Stimulated activated memory B cell treated with anti-CD40 and anti-IgM and Interleukin-4, amounts not matched to agents 10 μg/mL and 1 μg/mL and 100 μg/mL, for 72 hours (primary cell): ENCODE measurements around the gene HACE1.
"Not testable (repeated sequence)": the region's sequence is repeated elsewhere in the genome, so short reads cannot be mapped to it uniquely, and the experiment has no call there.

Experiments
- ATAC-seq: fragments of 150-1000 bp; cut with Tn5 transposase; 2 replicates; pipeline ENCODE4 v1.10.0; 2021
- H3K27ac Mint-ChIP-seq: one replicate; pipeline ENCODE4 v1.8.0; 2022; ENCODE audit warnings: mild to moderate bottlenecking, mixed read lengths
- H3K27me3 Mint-ChIP-seq: one replicate; pipeline ENCODE4 v1.8.0; 2022; ENCODE audit warnings: mixed read lengths
- H3K36me3 Mint-ChIP-seq: one replicate; pipeline ENCODE4 v1.8.0; 2022; ENCODE audit warnings: mixed read lengths
- H3K4me1 Mint-ChIP-seq: one replicate; pipeline ENCODE4 v1.8.0; 2022; ENCODE audit warnings: mixed read lengths
- H3K4me3 Mint-ChIP-seq: one replicate; pipeline ENCODE4 v1.8.0; 2022; ENCODE audit warnings: mild to moderate bottlenecking, moderate library complexity, mixed read lengths
- H3K9me3 Mint-ChIP-seq: one replicate; pipeline ENCODE4 v1.8.0; 2022; ENCODE audit warnings: mixed read lengths

Gene HACE1, protein sequence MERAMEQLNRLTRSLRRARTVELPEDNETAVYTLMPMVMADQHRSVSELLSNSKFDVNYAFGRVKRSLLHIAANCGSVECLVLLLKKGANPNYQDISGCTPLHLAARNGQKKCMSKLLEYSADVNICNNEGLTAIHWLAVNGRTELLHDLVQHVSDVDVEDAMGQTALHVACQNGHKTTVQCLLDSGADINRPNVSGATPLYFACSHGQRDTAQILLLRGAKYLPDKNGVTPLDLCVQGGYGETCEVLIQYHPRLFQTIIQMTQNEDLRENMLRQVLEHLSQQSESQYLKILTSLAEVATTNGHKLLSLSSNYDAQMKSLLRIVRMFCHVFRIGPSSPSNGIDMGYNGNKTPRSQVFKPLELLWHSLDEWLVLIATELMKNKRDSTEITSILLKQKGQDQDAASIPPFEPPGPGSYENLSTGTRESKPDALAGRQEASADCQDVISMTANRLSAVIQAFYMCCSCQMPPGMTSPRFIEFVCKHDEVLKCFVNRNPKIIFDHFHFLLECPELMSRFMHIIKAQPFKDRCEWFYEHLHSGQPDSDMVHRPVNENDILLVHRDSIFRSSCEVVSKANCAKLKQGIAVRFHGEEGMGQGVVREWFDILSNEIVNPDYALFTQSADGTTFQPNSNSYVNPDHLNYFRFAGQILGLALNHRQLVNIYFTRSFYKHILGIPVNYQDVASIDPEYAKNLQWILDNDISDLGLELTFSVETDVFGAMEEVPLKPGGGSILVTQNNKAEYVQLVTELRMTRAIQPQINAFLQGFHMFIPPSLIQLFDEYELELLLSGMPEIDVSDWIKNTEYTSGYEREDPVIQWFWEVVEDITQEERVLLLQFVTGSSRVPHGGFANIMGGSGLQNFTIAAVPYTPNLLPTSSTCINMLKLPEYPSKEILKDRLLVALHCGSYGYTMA

DNA sequence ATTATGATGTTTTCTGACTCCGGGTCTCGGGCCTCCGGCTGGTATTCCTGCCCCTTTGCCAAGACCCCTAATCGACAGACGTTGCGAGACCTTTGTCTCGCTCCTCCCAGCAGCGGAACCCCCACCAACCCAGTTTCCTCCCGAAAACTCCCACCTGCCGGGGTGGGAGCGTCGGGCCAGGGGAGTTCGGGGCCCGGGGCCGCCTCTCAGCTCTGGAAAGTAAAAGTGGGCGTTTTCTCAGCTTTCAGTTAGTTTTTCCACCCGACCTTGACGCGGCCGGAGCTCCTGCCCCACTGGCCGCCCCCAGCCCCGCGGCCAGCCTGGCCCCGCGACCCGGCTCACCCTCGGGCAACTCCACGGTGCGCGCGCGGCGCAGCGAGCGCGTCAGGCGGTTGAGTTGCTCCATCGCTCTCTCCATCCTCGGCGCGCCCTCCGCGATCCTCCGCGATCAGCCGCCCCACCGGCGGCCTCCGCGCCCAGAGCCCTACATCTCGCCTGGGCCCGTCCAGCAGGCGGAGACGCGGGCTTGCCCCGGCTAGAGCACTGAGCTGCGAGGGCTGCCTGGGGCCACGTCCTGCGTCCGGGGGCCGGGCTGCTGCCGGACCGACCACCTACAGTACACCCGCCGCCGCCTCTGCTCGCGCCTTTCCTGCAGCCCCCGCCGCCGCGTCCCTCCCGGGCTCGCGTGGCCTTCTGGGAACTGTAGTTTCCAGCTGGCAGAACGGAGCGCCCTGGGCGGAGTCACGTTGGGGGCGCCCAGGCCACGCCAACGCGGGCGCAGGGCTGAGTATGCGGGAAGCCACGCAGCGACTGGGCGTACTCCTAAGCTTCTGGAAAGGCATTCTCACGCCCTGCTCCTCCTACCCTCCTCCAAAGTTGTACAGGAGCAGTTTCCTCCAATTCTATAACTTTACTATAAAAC is at the start of gene HACE1:
TSS of gene HACE1 (minus strand) at position 695 of the 922 bp plus-strand sequence. CDS start at position 418, 277 bp downstream.
- peak within 1 kb of the TSS; percentile 82 for H3K27ac Mint-ChIP-seq

DNA sequence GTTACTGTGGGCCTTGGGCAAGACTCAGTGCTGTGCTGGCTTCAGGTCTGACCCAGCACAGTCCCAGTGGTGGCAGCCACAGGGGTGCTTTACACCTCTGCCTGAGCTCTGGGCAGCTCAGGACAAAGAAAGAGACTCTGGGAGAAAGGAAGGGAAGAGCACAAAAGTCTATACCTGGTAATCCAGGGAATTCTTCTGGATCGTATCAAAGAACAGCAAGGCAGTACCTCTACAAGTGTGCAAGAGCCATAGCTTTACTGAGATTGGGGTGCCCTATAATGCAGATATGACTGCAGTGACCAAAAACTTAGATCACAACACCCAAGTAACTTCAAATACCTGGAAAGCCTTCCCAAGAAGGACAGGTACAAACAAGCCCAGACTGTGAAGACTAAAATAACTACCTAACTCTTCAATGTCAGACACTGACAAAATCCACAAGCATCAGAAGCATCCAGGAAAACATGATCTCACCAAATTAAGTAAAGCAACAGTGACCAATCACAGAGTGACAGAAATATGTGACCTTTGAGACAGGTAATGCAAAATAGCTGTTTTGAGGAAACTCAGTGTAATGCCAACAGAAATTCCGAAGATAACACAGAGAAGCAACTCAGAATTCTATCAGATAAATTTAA is 49.3 kb upstream of the HACE1 start:
- Mint-ChIP-seq H3K9me3 (no peaks in the 10 kb centered on the region), H3K4me3 (no peak overlapping the region), H3K27ac (no peak overlapping the region), H3K27me3 (peaks cover 21% of the 10 kb centered on the region), H3K36me3 (no peaks in the 10 kb centered on the region), H3K4me1 (no peaks in the 10 kb centered on the region)
- no peak for ATAC-seq

More for the DNA sequence above, at the start of gene HACE1:
- no peaks in the 10 kb centered on the region for H3K36me3 Mint-ChIP-seq
- peak; percentile 99 for ATAC-seq
- H3K27me3 Mint-ChIP-seq: peaks cover 15% of the 10 kb centered on the region
- peak within 1 kb of the TSS; percentile 93 for H3K4me3 Mint-ChIP-seq
- H3K4me1 Mint-ChIP-seq: peaks cover 14% of the 10 kb centered on the region
- H3K9me3 Mint-ChIP-seq: no peaks in the 10 kb centered on the region

DNA sequence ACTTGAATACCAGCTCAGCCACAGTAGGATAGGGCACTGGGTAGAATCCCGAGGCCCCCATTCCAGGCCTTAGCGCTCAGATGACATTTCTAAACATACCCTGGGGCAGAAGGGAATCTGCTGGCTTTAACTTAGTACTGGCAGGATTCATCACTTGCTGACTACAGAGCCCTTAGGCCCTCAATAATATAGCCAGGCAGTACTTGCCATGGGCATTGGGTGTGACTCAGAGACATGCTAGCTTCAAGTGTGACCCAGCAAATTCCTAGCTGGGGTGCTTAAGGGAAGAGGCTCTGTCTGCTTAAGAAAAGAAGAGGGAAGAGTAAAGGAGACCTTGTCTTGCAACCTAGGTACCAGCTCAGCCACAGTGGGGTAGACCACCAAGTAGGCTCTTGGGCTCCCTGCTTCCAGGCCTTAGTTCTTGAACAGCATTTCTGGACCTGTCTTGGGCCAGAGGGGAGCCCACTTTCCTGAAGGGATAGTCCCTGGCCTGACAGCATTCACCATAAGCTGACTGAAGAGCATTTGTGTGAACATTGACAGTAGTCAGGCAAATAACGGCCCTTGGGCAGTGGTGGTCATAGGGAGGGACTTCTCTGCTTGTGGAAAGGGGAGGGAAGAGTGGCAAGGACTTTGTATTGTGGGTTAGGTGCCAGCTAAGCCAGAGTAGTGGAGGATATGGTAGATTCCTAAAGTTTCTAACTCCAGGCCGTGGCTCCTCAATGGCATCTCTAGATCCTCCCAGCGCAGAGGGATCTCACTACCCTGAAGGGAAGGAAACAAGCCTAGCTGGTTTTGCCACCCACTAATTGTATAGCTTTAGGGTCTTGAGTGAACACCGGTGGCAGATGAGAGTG is 48.5 kb upstream of the HACE1 start:
- no peak overlapping the region for H3K4me3 Mint-ChIP-seq
- H3K27ac Mint-ChIP-seq: no peak overlapping the region
- no peaks in the 10 kb centered on the region for H3K36me3 Mint-ChIP-seq
- no peak for ATAC-seq
- H3K27me3 Mint-ChIP-seq: peaks cover 21% of the 10 kb centered on the region
- no peaks in the 10 kb centered on the region for H3K4me1 Mint-ChIP-seq
- H3K9me3 Mint-ChIP-seq: no peaks in the 10 kb centered on the region

DNA sequence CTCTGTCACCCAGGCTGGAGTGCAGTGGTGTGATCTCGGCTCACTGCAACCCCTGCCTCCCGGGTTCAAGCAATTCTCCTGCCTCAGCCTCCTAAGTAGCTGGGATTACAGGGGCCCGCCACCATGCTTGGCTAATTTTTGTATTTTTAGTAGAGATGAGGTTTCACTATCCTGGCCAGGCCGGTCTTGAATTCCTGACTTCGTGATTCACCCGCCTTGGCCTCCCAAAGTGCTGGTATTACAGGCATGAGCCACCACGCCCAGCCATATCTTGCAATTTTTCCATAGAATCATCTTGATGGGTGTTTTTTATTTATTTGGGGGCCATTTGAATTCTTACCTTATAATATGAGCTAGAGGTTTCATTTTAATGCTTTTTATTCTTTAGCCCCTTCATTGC is 39.2 kb upstream of the HACE1 start:
- H3K4me3 Mint-ChIP-seq: not testable (repeated sequence)

DNA sequence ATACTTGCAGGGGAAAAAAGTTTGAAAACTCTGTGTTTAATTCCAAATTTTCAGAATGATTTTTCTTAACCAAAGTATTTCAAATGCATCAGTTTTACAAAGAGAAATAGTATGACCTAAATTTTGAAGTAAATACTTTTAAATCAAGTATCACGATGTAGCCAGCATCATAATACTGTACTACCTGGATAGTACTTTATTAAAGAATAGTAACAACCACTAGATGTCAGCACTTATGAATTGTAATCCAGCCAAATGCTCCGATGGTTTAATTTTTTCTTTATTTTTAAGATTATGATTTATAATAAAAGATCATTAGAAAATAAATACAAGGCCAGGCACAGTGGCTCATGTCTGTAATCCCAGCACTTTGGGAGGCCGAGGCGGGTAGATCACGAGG is 37.2 kb upstream of the HACE1 start:
- Mint-ChIP-seq H3K4me3 (no peak overlapping the region), H3K4me1 (no peaks in the 10 kb centered on the region), H3K27ac (no peak overlapping the region), H3K27me3 (peaks cover 9% of the 10 kb centered on the region), H3K9me3 (peaks cover 5% of the 10 kb centered on the region), H3K36me3 (no peaks in the 10 kb centered on the region)
- no peak for ATAC-seq

More for the DNA sequence above, 39.2 kb upstream of the HACE1 start:
- H3K36me3 Mint-ChIP-seq, H3K9me3 Mint-ChIP-seq, H3K27ac Mint-ChIP-seq, ATAC-seq, H3K4me1 Mint-ChIP-seq, H3K27me3 Mint-ChIP-seq: not testable (repeated sequence)

DNA sequence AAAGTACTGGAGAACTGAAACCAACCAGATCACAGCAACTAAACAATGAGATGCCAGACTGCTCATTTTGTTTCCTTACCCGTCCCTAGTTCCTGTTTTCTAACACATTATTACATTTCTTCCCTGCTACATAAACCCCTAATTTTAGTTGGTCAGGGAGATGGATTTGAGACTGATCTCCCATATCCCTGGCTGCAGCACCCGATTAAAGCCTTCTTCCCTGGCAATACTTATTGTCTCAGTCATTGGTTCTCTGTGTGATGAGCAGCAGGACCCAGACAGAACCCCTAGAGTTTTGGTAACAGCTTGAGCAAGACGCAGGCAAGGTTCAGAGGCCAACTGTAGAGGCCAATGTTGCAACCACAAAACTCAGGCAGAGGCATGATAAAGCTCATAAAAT is 28.3 kb upstream of the HACE1 start:
- Mint-ChIP-seq H3K36me3 (no peaks in the 10 kb centered on the region), H3K27ac (no peak overlapping the region), H3K4me1 (no peaks in the 10 kb centered on the region), H3K4me3 (no peak overlapping the region), H3K9me3 (peaks cover 4% of the 10 kb centered on the region), H3K27me3 (peaks cover 23% of the 10 kb centered on the region)
- ATAC-seq: no peak

DNA sequence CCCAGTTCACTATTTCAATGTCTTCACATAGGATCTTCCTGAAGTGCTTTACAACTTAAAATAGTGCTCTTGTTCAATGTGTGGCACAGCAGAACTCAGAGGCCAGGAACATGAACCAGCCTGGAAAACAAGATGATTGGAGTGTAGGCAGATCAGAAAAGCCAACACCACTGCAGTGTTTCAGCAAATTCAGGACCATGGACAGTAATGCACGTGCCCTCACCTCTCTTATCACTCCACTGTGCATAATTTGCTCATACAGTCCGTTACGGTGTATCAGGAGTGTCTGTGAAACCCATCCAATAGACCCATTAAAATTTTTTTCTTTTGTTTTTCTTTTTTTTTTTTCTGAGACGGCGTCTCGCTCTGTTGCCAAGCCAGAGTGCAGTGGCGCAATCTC is 27.6 kb upstream of the HACE1 start:
- peaks cover 4% of the 10 kb centered on the region for H3K9me3 Mint-ChIP-seq
- H3K36me3 Mint-ChIP-seq: no peaks in the 10 kb centered on the region
- ATAC-seq: no peak
- H3K4me3 Mint-ChIP-seq: no peak overlapping the region
- H3K27ac Mint-ChIP-seq: no peak overlapping the region
- H3K4me1 Mint-ChIP-seq: no peaks in the 10 kb centered on the region
- H3K27me3 Mint-ChIP-seq: peaks cover 30% of the 10 kb centered on the region

DNA sequence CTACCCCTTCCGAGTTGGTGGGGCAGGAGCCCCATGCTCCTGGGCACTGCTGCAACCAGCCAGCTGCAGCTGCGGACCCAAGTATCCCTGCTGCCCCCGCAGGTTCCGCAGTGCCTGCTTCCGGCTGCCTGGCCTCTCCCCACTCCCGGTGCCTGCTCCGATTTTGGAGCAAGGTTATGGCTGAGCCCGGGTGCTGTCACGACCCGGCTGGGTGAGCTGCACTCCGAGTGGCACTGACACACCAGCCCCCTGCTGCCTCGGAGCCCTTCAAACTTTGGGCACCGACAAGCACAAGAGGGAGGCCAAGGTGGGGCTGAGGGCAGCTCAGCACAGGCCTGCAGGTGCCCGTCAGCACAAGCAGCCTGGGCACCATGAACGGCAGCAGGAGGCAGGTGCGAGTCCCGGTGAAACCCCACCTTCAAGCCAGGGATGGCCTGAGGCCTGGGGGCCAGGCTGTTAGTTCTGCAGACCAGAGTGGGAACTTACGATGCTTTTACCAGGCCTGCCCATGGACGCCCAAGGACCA is 25.9 kb upstream of the HACE1 start:
- no peak for ATAC-seq
- no peak overlapping the region for H3K4me3 Mint-ChIP-seq
- H3K27ac Mint-ChIP-seq: no peak overlapping the region
- peaks cover 4% of the 10 kb centered on the region for H3K9me3 Mint-ChIP-seq
- H3K27me3 Mint-ChIP-seq: peaks cover 32% of the 10 kb centered on the region
- no peaks in the 10 kb centered on the region for H3K36me3 Mint-ChIP-seq
- no peaks in the 10 kb centered on the region for H3K4me1 Mint-ChIP-seq

DNA sequence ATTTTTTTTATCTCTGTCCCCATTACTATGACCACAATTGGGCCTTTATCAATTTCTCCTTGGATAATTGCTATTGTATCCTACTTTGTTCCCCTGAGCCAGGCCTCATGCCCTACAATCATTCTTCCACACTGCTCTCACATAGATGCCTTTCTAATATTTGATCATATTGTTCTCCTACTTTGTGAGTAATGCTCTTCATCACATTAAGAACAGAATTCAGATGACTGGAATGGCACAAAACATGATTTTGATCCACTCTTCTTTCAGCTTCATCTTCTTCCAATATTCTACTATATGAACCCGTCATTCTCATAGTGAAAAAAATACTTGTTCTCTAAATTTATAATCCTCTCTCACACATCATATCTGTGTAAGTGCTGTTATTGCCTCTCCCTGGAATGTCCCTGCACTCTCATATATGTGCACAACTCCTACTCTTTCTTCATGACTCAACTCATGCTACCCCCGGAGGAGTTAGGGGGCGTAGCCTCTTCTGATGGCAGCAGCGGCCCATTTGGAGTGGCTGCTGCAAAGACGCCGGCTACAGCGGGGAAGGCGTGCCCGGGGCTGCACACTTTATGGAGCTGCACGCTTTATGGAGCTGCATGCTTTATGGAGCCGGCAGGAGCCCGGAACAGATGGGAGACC is 25.3 kb upstream of the HACE1 start:
- Mint-ChIP-seq H3K27me3 (peaks cover 32% of the 10 kb centered on the region), H3K4me3 (no peak overlapping the region), H3K27ac (no peak overlapping the region), H3K4me1 (no peaks in the 10 kb centered on the region), H3K36me3 (no peaks in the 10 kb centered on the region), H3K9me3 (peaks cover 4% of the 10 kb centered on the region)
- ATAC-seq: no peak

DNA sequence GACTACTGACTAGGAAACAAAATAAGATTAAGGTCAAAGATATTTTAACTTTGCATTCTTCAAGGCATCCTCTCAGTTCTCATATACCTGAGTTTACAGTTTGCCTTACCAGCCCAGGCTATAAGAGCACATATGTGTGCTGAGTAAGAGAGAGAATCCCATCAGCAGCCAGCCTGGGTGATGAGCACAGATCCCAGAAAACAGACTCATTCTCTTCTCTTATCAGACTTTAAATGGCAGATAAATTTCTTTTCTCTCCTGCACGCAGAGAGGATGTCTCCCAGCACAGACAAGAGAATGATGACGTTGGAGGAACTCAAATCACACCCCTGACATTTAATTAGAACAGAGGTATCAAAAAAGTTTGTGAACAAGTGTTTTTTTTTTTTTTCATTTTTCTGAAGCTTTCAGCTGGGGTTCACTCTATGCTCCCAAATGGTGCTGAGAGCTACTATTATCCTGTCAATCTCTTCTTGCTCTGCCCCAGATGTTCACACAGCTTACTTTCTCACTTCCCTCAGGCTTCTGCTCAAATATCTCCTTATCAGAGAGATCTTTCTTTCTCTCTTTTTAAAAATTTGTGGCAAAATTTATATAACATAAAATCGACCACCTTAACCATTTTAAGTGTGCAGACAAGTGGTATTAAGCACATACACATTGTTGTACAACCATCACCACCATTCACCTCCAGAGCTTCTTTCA is 22.4 kb upstream of the HACE1 start:
- Mint-ChIP-seq H3K36me3 (no peaks in the 10 kb centered on the region), H3K4me1 (no peaks in the 10 kb centered on the region), H3K27ac (no peak overlapping the region), H3K27me3 (peaks cover 33% of the 10 kb centered on the region), H3K4me3 (no peak overlapping the region), H3K9me3 (no peaks in the 10 kb centered on the region)
- peak; percentile 39 for ATAC-seq

DNA sequence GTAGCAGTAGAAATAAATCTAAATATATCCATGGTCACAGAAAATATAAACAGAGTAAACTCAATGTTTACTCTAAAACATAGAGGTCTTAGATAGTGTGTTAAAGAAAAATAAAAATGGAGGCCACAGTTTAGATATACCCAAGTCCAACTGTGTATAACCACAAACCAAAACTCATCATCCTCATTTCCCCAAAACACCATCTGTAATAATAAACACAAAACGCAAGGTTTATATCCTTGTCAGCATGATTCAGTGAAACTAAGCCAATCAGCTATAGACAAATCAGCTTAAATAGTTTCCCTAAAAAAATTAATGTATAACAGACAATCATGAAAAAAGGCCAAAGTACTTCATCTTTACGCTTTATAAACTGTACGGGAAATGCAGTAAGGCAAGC is 2.7 kb upstream of the HACE1 start:
- Mint-ChIP-seq H3K4me1 (peaks cover 14% of the 10 kb centered on the region), H3K4me3 (no peak overlapping the region), H3K9me3 (no peaks in the 10 kb centered on the region), H3K27ac (no peak overlapping the region), H3K36me3 (no peaks in the 10 kb centered on the region), H3K27me3 (peaks cover 36% of the 10 kb centered on the region)
- no peak for ATAC-seq

DNA sequence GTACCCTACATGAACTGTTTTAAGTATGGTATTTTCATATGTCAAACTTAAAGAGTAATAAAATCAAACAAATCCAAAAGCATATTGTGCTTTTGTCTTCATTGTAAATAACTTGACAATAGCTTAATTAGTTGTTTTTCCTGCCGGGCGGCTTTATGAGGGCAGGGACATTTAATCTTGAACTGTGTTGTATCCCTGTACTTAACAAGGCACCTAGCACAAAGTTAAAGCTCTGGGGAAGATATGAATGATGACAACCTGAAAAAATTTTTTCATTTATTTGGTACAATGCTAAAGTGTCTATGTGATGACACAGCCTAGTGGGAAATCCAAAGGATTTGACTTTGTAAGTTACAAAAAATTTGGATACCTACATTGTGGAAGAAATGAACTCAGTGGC is 502 bp upstream of the HACE1 start:
- Mint-ChIP-seq H3K9me3 (no peaks in the 10 kb centered on the region), H3K4me1 (peaks cover 14% of the 10 kb centered on the region), H3K4me3 (peak overlapping the region; percentile 93), H3K36me3 (no peaks in the 10 kb centered on the region), H3K27ac (peak overlapping the region; percentile 82), H3K27me3 (peaks cover 21% of the 10 kb centered on the region)
- no peak for ATAC-seq

DNA sequence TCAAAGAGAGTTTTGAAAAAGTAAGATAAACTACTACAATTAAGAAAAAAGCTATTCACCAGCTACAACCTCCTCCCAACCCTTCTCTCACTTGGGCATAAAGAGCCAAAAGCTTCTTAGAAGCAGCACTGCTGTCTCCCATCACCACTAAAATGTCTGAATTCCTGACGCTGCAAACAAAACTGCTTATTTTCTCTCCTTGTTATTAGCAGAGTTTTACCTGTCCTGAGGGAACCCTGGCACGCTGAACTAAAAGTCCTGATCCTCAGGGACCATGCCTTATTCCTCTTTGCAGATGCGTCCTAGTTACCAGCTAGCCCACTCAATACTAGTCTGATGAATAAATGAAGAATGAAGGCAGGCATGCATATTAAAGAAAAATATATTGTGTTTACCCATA is 1.1 kb downstream of the HACE1 start:
- Mint-ChIP-seq H3K27me3 (peaks cover 7% of the 10 kb centered on the region), H3K4me1 (peaks cover 14% of the 10 kb centered on the region), H3K27ac (peak overlapping the region; percentile 82), H3K4me3 (peak overlapping the region; percentile 93), H3K36me3 (no peaks in the 10 kb centered on the region), H3K9me3 (no peaks in the 10 kb centered on the region)
- no peak for ATAC-seq
